IMR-90 (cell line): ENCODE results near the gene FOXP1.

Source experiments
- BHLHE40 ChIP-seq: fragments of 150-350 bp; IDR thresholded peaks from 2 replicates; pipeline ENCODE4 v1.6.1; 2016; ENCODE audit warnings: mild to moderate bottlenecking, low read depth, low read length
- FOS ChIP-seq: fragments of 150-350 bp; IDR thresholded peaks from 2 replicates; pipeline ENCODE4 v1.6.1; 2016; ENCODE audit warnings: low read depth, low read length
- MAFK ChIP-seq: IDR thresholded peaks from 2 replicates; pipeline ENCODE4 v1.6.1; 2012; ENCODE audit warnings: low read depth, low read length, improper control_type of control experiment
- MXI1 ChIP-seq: IDR thresholded peaks from 2 replicates; pipeline ENCODE4 v1.6.1; 2012; ENCODE audit warnings: low read depth, mild to moderate bottlenecking, low read length, moderate library complexity, borderline replicate concordance
- NFE2L2 ChIP-seq: fragments of 150-350 bp; IDR thresholded peaks from 2 replicates; pipeline ENCODE4 v1.6.1; 2016; ENCODE audit warnings: low read depth, mild to moderate bottlenecking, low read length
- POLR2A ChIP-seq: IDR thresholded peaks from 2 replicates; pipeline ENCODE4 v1.6.1; 2012; ENCODE audit warnings: mild to moderate bottlenecking, low read depth, low read length
- RAD21 ChIP-seq: IDR thresholded peaks from 2 replicates; pipeline ENCODE4 v1.6.1; 2012; ENCODE audit warnings: low read length, improper control_type of control experiment
- SMC3 ChIP-seq: fragments of 150-350 bp; IDR thresholded peaks from 2 replicates; pipeline ENCODE4 v1.6.1; 2016; ENCODE audit warnings: low read depth, mild to moderate bottlenecking, antibody characterized with exemption, low read length, moderate library complexity
- TF ChIP-seq, protein P1 (sequence below): fragments of 150-350 bp; IDR thresholded peaks from 2 replicates; pipeline ENCODE4 v1.6.1; 2016; ENCODE audit warnings: low read depth, mild to moderate bottlenecking, low read length, moderate library complexity, borderline replicate concordance
- TF ChIP-seq, protein P2 (sequence below): conservative IDR thresholded peaks from 2 replicates; pipeline ENCODE4 v1.5.1; 2012; ENCODE audit warnings: mild to moderate bottlenecking, low read depth, low read length, improper control_type of control experiment
- TF ChIP-seq, protein P3 (sequence below): fragments of 150-350 bp; IDR thresholded peaks from 2 replicates; pipeline ENCODE4 v1.6.1; 2017; ENCODE audit warnings: mild to moderate bottlenecking, antibody characterized with exemption, low read length, low read depth

DNA sequence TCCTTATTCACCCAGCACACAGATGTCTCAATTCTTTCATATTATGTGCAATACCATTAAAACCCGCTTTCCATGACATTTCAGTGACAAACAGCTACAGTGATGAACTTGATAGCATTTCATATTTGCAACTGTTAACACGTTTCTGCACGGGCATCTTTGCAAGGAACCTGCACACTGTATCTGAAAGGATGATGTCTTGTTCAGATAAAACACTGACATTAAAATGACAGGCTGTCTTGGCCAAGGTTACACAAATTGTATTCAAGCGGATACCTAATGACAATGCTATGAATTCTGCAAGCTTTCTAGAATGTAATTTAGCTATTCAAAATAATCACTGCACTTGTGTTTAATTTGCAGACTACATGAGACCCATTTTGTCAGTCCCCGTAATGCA is 529.2 kb downstream of the FOXP1 start:
- TF ChIP-seq, protein P1, sequence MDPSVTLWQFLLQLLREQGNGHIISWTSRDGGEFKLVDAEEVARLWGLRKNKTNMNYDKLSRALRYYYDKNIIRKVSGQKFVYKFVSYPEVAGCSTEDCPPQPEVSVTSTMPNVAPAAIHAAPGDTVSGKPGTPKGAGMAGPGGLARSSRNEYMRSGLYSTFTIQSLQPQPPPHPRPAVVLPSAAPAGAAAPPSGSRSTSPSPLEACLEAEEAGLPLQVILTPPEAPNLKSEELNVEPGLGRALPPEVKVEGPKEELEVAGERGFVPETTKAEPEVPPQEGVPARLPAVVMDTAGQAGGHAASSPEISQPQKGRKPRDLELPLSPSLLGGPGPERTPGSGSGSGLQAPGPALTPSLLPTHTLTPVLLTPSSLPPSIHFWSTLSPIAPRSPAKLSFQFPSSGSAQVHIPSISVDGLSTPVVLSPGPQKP: no peak
- TF ChIP-seq, protein P2, sequence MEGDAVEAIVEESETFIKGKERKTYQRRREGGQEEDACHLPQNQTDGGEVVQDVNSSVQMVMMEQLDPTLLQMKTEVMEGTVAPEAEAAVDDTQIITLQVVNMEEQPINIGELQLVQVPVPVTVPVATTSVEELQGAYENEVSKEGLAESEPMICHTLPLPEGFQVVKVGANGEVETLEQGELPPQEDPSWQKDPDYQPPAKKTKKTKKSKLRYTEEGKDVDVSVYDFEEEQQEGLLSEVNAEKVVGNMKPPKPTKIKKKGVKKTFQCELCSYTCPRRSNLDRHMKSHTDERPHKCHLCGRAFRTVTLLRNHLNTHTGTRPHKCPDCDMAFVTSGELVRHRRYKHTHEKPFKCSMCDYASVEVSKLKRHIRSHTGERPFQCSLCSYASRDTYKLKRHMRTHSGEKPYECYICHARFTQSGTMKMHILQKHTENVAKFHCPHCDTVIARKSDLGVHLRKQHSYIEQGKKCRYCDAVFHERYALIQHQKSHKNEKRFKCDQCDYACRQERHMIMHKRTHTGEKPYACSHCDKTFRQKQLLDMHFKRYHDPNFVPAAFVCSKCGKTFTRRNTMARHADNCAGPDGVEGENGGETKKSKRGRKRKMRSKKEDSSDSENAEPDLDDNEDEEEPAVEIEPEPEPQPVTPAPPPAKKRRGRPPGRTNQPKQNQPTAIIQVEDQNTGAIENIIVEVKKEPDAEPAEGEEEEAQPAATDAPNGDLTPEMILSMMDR: no peak
- TF ChIP-seq POLR2A (no peak), RAD21 (no peak), NFE2L2 (no peak), SMC3 (no peak), MXI1 (no peak), FOS (no peak), BHLHE40 (no peak), MAFK (no peak)
- TF ChIP-seq, protein P3, sequence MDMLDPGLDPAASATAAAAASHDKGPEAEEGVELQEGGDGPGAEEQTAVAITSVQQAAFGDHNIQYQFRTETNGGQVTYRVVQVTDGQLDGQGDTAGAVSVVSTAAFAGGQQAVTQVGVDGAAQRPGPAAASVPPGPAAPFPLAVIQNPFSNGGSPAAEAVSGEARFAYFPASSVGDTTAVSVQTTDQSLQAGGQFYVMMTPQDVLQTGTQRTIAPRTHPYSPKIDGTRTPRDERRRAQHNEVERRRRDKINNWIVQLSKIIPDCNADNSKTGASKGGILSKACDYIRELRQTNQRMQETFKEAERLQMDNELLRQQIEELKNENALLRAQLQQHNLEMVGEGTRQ: no peak
